NT2/D1 (cell line): ENCODE data around the gene ZBTB20.

Experiments used
- SUZ12 ChIP-seq: IDR thresholded peaks from 2 replicates; pipeline ENCODE4 v1.6.1; 2011; ENCODE audit not compliant: insufficient read length, insufficient read depth; ENCODE audit errors: extremely low read depth
- YY1 ChIP-seq: IDR thresholded peaks from 2 replicates; pipeline ENCODE4 v1.6.1; 2011; ENCODE audit not compliant: insufficient read length, insufficient read depth
- ZNF274 ChIP-seq: IDR thresholded peaks from 2 replicates; pipeline ENCODE4 v1.6.1; 2011; ENCODE audit warnings: mild to moderate bottlenecking, low read depth, low read length

DNA sequence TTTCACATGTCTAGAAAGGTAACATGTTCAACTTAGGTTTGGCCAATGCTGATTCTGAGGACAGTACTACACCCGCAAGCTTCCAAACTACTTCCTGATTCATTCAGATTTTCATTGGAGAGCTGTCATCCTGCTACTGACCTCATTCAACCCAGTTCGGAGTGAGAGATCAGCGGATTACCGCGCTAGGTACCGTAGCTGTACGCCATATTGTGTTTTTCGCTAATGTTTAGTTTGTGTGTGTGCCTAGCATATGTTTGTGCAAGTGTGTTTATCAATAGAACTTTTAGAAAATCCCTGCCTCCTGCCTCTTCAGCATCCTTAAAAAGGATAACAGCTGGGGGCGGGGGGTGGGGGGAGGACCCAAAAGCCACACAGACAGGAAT, 1.1 kb downstream of the ZBTB20 start:
- TF ChIP-seq ZNF274 (no peak), SUZ12 (no peak), YY1 (no peak)
